NCI-H1436 treated with DMSO at 0.1 percent for 48 hours (cell line): ENCODE results near the gene COL19A1.
"Not testable (repeated sequence)": the region's sequence is repeated elsewhere in the genome, so short reads cannot be mapped to it uniquely, and the experiment has no call there.

Source experiments
- DNase-seq: peaks from one replicate; lab custom pipeline; 2025; lab: John Stamatoyannopoulos, UW

Gene COL19A1

GRCh38 chr6:69900869-69901268, 34.5 kb downstream of the COL19A1 start:
- no peak for DNase-seq

GRCh38 chr6:69901361-69901760, 35.0 kb downstream of the COL19A1 start:
- no peak for DNase-seq

- no peak for DNase-seq
Observed at GRCh38 chr6:69907981-69908498, 41.7 kb downstream of the COL19A1 start.

- no peak for DNase-seq
Observed at GRCh38 chr6:69913361-69913760, 47.0 kb downstream of the COL19A1 start.

GRCh38 chr6:69914015-69914485, 47.7 kb downstream of the COL19A1 start:
- no peak for DNase-seq

- DNase-seq = no peak
Observed at GRCh38 chr6:69915346-69915745, 49.0 kb downstream of the COL19A1 start.

- DNase-seq = no peak
Observed at GRCh38 chr6:69917834-69918233, 51.5 kb downstream of the COL19A1 start.

GRCh38 chr6:69918813-69919475, 52.6 kb downstream of the COL19A1 start:
- no peak for DNase-seq

- DNase-seq = not testable (repeated sequence)
Observed at GRCh38 chr6:69921066-69921465, 54.7 kb downstream of the COL19A1 start.

GRCh38 chr6:69921611-69922010, 55.3 kb downstream of the COL19A1 start:
- DNase-seq = not testable (repeated sequence)

- DNase-seq = no peak
Observed at GRCh38 chr6:69926745-69927144, 60.4 kb downstream of the COL19A1 start.

- no peak for DNase-seq
Observed at GRCh38 chr6:69933239-69933638, 66.9 kb downstream of the COL19A1 start.

GRCh38 chr6:69935079-69935478, 68.7 kb downstream of the COL19A1 start:
- no peak for DNase-seq

GRCh38 chr6:69936674-69937363, 70.5 kb downstream of the COL19A1 start:
- DNase-seq = no peak

- no peak for DNase-seq
Observed at GRCh38 chr6:69937402-69938136, 71.2 kb downstream of the COL19A1 start.

- DNase-seq = no peak
Observed at GRCh38 chr6:69942485-69942884, 76.1 kb downstream of the COL19A1 start.

GRCh38 chr6:69945192-69945591, 78.8 kb downstream of the COL19A1 start:
- DNase-seq = no peak

GRCh38 chr6:69948479-69949114, 82.2 kb downstream of the COL19A1 start:
- DNase-seq = no peak

- DNase-seq = no peak
Observed at GRCh38 chr6:69953491-69953890, 87.1 kb downstream of the COL19A1 start.

GRCh38 chr6:69954733-69955132, 88.4 kb downstream of the COL19A1 start:
- DNase-seq = no peak

GRCh38 chr6:69957985-69958559, 91.7 kb downstream of the COL19A1 start:
- no peak for DNase-seq

- no peak for DNase-seq
Observed at GRCh38 chr6:69958978-69959377, 92.6 kb downstream of the COL19A1 start.
